ENCODE results near the gene SIAH2.

SIAH2 gene

DNA sequence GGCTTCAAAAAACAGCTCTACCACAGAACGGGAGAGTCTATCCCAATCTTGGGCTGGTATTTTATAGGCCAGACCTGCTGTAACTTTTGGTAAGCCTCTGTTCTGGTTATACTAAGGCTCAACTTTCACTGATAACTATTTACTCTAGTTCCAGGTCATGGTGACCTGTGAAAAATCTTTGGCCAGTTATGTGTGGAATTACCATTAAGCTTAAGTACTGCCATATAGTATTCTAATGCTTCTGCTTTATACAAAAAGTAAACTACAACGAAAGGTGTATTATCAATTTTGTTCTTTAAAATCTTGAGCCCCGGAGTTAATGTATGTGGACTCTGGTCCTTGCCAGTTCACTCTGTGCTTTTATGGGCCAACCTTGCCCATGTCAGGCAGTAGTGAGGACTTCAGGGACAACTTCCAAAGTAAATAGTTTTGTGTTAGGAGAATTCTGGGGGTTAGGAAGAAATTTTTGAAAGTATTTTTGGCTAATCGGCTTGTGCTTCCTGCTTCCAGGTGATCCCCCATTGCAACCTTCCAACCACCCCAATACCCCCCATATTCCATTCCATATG is 6.4 kb downstream of the SIAH2 start:
- no peak for DNase-seq
- H4K8ac ChIP-seq (ENCODE audit: low read depth, low read length), result no peak overlapping the region
- no peak overlapping the region for H3K9ac ChIP-seq (ENCODE audit: low read length)
- H3K79me1 ChIP-seq (ENCODE audit: low read length), result peaks cover 3% of the 10 kb centered on the region
- no peak overlapping the region for H3K4me2 ChIP-seq (ENCODE audit: low read length)
- H3K27ac ChIP-seq (ENCODE audit: low read depth, low read length), result no peak overlapping the region
- H3K23ac ChIP-seq (ENCODE audit: low read length), result no peak overlapping the region
- no CpG with 5 or more reads among the region's 4 CpGs for WGBS (ENCODE audit: extremely low coverage, insufficient coverage, insufficient read length)
- no peak overlapping the region for H2AFZ ChIP-seq (ENCODE audit: insufficient read depth, low read length, poor library complexity)
- H2BK5ac ChIP-seq (ENCODE audit: low read depth, low read length, poor library complexity), result no peak overlapping the region
- H4K91ac ChIP-seq (ENCODE audit: low read depth, low read length), result no peak overlapping the region
- H3K36me3 ChIP-seq (ENCODE audit: control insufficient read depth in 1 of 2, insufficient read depth in 2 of 2, low read length in 2 of 2), result peaks cover 10% of the 10 kb centered on the region in 2 experiments
- no peaks in the 10 kb centered on the region for H3K27me3 ChIP-seq (ENCODE audit: insufficient read depth, low read length)
- no peaks in the 10 kb centered on the region for H3K9me3 ChIP-seq (ENCODE audit: insufficient read depth, low read depth, low read length)
- peaks cover 18% of the 10 kb centered on the region for H3K79me2 ChIP-seq (ENCODE audit: control insufficient read depth, insufficient read depth, low read length, poor library complexity)
- no peak overlapping the region for H4K12ac ChIP-seq (ENCODE audit: low read depth, low read length)
- peaks cover 20 to 21% of the 10 kb centered on the region in 2 experiments for H3K4me1 ChIP-seq (ENCODE audit: control insufficient read depth in 1 of 2, insufficient read depth in 2 of 2, low read length in 2 of 2)
- no peak overlapping the region for H3K14ac ChIP-seq (ENCODE audit: low read length)
- H3K4ac ChIP-seq (ENCODE audit: low read depth, low read length), result peak overlapping the region; percentile 95
- no peak overlapping the region for H2BK12ac ChIP-seq (ENCODE audit: low read length)
- no peak overlapping the region for H2BK120ac ChIP-seq (ENCODE audit: insufficient read depth, low read length, poor library complexity)
- H2AK5ac ChIP-seq (ENCODE audit: low read length), result no peak overlapping the region
- no peak overlapping the region for H3K18ac ChIP-seq (ENCODE audit: low read length)
- H3K4me3 ChIP-seq (ENCODE audit: low read depth, low read length), result no peak overlapping the region

DNA sequence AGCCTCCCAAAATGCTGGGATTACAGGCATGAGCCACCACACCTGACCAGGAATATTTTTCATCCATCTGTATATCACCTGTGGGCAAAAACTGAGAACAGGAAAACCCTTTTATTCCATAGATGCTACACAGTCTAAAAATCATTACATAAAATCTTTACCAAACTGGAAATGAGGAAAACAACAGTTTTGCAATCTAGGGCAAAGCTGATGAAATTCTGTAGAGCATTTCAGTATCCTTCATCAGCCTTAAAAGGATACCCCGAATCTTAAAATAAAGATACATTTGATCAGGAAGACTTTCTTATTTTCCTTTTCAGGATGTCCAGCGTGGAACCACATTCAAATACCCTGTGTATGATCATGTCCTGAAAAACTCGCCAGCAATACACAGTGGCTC is 7.1 kb downstream of the SIAH2 start:
- Histone ChIP-seq H3K4me3 (ENCODE audit: low read depth, low read length) (no peak overlapping the region), H3K9ac (ENCODE audit: low read length) (no peak overlapping the region), H3K18ac (ENCODE audit: low read length) (no peak overlapping the region), H3K4me1 (ENCODE audit: control insufficient read depth in 1 of 2, insufficient read depth in 2 of 2, low read length in 2 of 2) (peaks cover 20 to 21% of the 10 kb centered on the region in 2 experiments), H3K27me3 (ENCODE audit: insufficient read depth, low read length) (no peaks in the 10 kb centered on the region), H2AFZ (ENCODE audit: insufficient read depth, low read length, poor library complexity) (no peak overlapping the region), H2BK120ac (ENCODE audit: insufficient read depth, low read length, poor library complexity) (no peak overlapping the region), H2BK5ac (ENCODE audit: low read depth, low read length, poor library complexity) (no peak overlapping the region), H3K9me3 (ENCODE audit: insufficient read depth, low read depth, low read length) (no peaks in the 10 kb centered on the region), H3K4ac (ENCODE audit: low read depth, low read length) (peak overlapping the region; percentile 95), H3K79me2 (ENCODE audit: control insufficient read depth, insufficient read depth, low read length, poor library complexity) (peaks cover 18% of the 10 kb centered on the region), H3K27ac (ENCODE audit: low read depth, low read length) (no peak overlapping the region), H3K14ac (ENCODE audit: low read length) (no peak overlapping the region), H3K79me1 (ENCODE audit: low read length) (peaks cover 3% of the 10 kb centered on the region), H4K12ac (ENCODE audit: low read depth, low read length) (no peak overlapping the region), H4K91ac (ENCODE audit: low read depth, low read length) (no peak overlapping the region), H3K23ac (ENCODE audit: low read length) (no peak overlapping the region), H3K36me3 (ENCODE audit: control insufficient read depth in 1 of 2, insufficient read depth in 2 of 2, low read length in 2 of 2) (peaks cover 10% of the 10 kb centered on the region in 2 experiments), H2BK12ac (ENCODE audit: low read length) (no peak overlapping the region), H2AK5ac (ENCODE audit: low read length) (no peak overlapping the region), H3K4me2 (ENCODE audit: low read length) (no peak overlapping the region), H4K8ac (ENCODE audit: low read depth, low read length) (no peak overlapping the region)
- DNase-seq, result no peak
- WGBS (ENCODE audit: extremely low coverage, insufficient coverage, insufficient read length), result no CpG with 5 or more reads among the region's 3 CpGs

DNA sequence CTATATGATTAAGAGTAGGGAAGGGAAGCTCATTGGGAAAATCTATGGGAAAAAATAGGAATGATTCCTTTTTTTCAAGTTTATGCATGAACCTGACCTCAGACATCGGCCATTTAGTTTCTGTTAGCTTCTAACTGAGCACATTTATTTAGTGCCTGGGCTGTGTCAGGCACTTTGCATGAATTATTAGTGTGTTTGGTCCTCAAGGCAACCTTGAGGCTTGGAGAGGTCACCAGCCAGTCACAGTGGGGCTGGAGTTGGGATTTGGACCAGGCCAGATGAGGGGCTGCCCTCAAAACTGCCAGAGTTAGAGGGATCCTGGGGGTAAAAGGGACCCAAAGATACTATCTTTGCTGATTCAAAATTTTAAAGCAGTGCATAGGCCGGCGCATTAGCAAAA is 8.1 kb downstream of the SIAH2 start:
- H3K4ac ChIP-seq (ENCODE audit: low read depth, low read length), result peak overlapping the region; percentile 94
- H3K18ac ChIP-seq (ENCODE audit: low read length), result peak overlapping the region; percentile 14
- H3K4me3 ChIP-seq (ENCODE audit: low read depth, low read length), result no peak overlapping the region
- H4K12ac ChIP-seq (ENCODE audit: low read depth, low read length), result no peak overlapping the region
- H3K4me1 ChIP-seq (ENCODE audit: control insufficient read depth in 1 of 2, insufficient read depth in 2 of 2, low read length in 2 of 2), result peaks cover 19 to 20% of the 10 kb centered on the region in 2 experiments
- H3K4me2 ChIP-seq (ENCODE audit: low read length), result no peak overlapping the region
- H3K9ac ChIP-seq (ENCODE audit: low read length), result no peak overlapping the region
- no peak overlapping the region for H3K14ac ChIP-seq (ENCODE audit: low read length)
- no peak overlapping the region for H2AFZ ChIP-seq (ENCODE audit: insufficient read depth, low read length, poor library complexity)
- H3K36me3 ChIP-seq (ENCODE audit: control insufficient read depth in 1 of 2, insufficient read depth in 2 of 2, low read length in 2 of 2), result peaks cover 10% of the 10 kb centered on the region in 2 experiments
- DNase-seq, result no peak
- no peak overlapping the region for H3K27ac ChIP-seq (ENCODE audit: low read depth, low read length)
- H2BK5ac ChIP-seq (ENCODE audit: low read depth, low read length, poor library complexity), result no peak overlapping the region
- no peak overlapping the region for H4K8ac ChIP-seq (ENCODE audit: low read depth, low read length)
- no peak overlapping the region for H4K91ac ChIP-seq (ENCODE audit: low read depth, low read length)
- H2BK12ac ChIP-seq (ENCODE audit: low read length), result no peak overlapping the region
- H3K9me3 ChIP-seq (ENCODE audit: insufficient read depth, low read depth, low read length), result no peaks in the 10 kb centered on the region
- H2BK120ac ChIP-seq (ENCODE audit: insufficient read depth, low read length, poor library complexity), result no peak overlapping the region
- peaks cover 16% of the 10 kb centered on the region for H3K79me2 ChIP-seq (ENCODE audit: control insufficient read depth, insufficient read depth, low read length, poor library complexity)
- WGBS (ENCODE audit: extremely low coverage, insufficient coverage, insufficient read length), result no CpG with 5 or more reads among the region's 3 CpGs
- H2AK5ac ChIP-seq (ENCODE audit: low read length), result no peak overlapping the region
- H3K27me3 ChIP-seq (ENCODE audit: insufficient read depth, low read length), result no peaks in the 10 kb centered on the region
- peaks cover 3% of the 10 kb centered on the region for H3K79me1 ChIP-seq (ENCODE audit: low read length)
- no peak overlapping the region for H3K23ac ChIP-seq (ENCODE audit: low read length)

DNA sequence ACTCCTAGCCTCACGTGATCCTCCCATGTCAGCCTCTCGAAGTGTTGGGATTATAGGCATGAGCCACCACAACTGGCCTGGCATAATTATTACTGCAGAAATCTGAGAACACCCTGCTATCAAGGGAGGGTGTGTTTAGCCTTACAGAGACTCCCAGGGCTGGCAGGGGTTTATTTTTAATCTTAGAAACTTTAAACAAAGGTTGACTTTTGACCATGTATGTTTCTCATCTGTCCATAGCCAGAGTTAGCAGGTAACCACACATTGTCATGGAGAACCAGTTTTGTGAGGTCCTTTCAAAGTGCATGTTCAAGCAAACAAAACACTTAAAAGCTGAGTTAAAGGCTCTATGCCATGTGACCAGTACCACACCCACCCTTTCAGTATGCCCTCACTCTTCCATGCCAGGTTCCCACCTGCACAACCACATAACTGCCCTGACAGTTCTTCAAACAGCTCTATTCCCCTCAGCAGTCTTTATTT is 11.1 kb downstream of the SIAH2 start:
- Histone ChIP-seq H3K9ac (ENCODE audit: low read length) (no peak overlapping the region), H4K12ac (ENCODE audit: low read depth, low read length) (no peak overlapping the region), H2BK120ac (ENCODE audit: insufficient read depth, low read length, poor library complexity) (no peak overlapping the region), H2AK5ac (ENCODE audit: low read length) (no peak overlapping the region), H3K4ac (ENCODE audit: low read depth, low read length) (peak overlapping the region; percentile 6), H3K14ac (ENCODE audit: low read length) (no peak overlapping the region), H3K27ac (ENCODE audit: low read depth, low read length) (no peak overlapping the region), H4K91ac (ENCODE audit: low read depth, low read length) (no peak overlapping the region), H3K4me2 (ENCODE audit: low read length) (no peak overlapping the region), H3K79me2 (ENCODE audit: control insufficient read depth, insufficient read depth, low read length, poor library complexity) (peaks cover 12% of the 10 kb centered on the region), H3K4me1 (ENCODE audit: control insufficient read depth in 1 of 2, insufficient read depth in 2 of 2, low read length in 2 of 2) (peaks cover 11 to 15% of the 10 kb centered on the region in 2 experiments), H2AFZ (ENCODE audit: insufficient read depth, low read length, poor library complexity) (no peak overlapping the region), H2BK5ac (ENCODE audit: low read depth, low read length, poor library complexity) (no peak overlapping the region), H2BK12ac (ENCODE audit: low read length) (no peak overlapping the region), H3K23ac (ENCODE audit: low read length) (no peak overlapping the region), H3K9me3 (ENCODE audit: insufficient read depth, low read depth, low read length) (no peaks in the 10 kb centered on the region), H3K4me3 (ENCODE audit: low read depth, low read length) (no peak overlapping the region), H3K79me1 (ENCODE audit: low read length) (no peaks in the 10 kb centered on the region), H3K27me3 (ENCODE audit: insufficient read depth, low read length) (no peaks in the 10 kb centered on the region), H3K18ac (ENCODE audit: low read length) (no peak overlapping the region), H4K8ac (ENCODE audit: low read depth, low read length) (no peak overlapping the region), H3K36me3 (ENCODE audit: control insufficient read depth in 1 of 2, insufficient read depth in 2 of 2, low read length in 2 of 2) (peaks cover 5 to 10% of the 10 kb centered on the region in 2 experiments)
- WGBS (ENCODE audit: extremely low coverage, insufficient coverage, insufficient read length), result no CpG with 5 or more reads among the region's 2 CpGs
- DNase-seq, result peak in 1 of 2 donors; percentile 51

Measured in trophoblast cell (in vitro differentiated cells and primary cell).